HG02973 (cell line): Measurements from ENCODE around the gene CHORDC1.
"Not testable (repeated sequence)": the region's sequence is repeated elsewhere in the genome, so short reads cannot be mapped to it uniquely, and the experiment has no call there.

Source experiments
- ATAC-seq: cut with Tn5 transposase; IDR thresholded peaks from one replicate; pipeline ENCODE4 v1.9.1; 2021; ENCODE audit warnings: moderate library complexity; ENCODE audit not compliant: unreplicated experiment

The CHORDC1 gene

DNA sequence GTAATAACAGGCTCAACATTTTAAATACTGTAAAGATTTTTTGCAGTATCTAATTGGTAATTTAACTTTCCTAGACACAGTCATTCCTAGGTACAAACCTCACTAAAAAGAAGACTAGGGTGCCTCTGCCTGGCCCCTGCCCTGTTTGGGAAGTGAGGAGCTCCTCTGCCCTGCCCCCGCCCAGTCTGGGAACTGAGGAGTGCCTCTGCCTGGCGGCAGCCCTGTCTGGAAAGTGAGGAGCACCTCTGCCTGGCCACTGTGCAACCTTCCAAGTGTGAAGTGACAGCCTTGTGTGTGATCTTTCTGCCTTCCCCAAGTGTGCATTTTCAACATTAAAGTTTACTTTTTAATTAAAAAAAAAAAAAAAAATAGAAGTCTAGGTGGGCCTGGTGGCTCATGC lies 4.2 kb downstream of the CHORDC1 start:
- no peak for ATAC-seq

DNA sequence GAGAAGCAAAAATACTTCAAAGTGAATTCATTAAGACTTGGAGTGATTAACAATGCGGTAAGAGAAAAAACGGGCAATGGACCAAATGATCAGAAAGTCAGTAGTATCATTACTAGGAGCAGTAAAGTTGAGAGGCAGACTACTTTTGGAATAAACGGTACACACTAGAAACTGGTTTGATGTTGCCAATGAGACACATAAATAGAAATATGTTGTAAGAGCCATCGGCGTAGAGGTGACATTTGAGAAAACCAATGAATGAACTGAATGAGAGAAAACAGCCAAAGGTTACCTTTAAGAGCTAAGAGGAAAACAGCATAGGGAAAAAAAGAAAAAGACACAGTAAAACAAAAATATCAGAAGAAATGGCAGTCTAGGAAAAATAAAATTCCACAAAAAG lies 6.2 kb downstream of the CHORDC1 start:
- ATAC-seq: no peak

DNA sequence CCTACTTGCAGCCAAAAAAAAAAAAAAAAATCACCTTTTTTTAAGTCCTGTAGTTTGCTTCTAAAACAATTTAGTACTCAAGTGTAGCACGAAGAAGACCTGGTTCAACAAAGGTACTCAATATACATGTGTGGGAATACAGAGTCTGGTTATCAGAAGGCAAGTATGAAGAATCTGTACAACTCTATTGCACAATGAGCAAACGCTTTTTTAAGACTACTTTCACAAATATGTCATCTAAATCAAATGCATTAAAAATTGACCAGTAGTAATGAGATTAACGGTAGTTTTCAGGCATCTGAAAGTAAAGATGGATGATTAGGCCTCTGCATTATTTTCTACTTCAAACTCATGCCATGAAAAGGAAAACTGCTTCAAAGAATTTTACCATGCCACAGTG lies 9.5 kb downstream of the CHORDC1 start:
- no peak for ATAC-seq

DNA sequence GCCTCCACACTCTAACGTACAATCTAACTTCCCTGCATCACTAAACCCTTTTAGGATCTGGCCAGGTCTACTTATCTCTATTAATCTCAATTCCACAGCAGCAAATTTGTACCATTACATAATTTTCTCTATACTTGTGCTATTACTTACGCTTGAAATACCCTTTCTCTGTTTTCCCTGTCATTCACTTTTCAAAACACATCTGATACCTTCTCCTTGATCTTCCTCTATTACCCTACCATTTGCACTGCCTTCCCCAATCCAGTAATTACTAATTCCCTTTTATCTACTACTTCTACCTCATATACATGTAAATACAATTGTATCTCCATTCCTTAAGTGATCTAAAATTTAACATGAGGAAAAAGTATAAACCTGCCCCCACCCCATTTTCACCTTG lies 14.0 kb downstream of the CHORDC1 start:
- ATAC-seq: no peak

DNA sequence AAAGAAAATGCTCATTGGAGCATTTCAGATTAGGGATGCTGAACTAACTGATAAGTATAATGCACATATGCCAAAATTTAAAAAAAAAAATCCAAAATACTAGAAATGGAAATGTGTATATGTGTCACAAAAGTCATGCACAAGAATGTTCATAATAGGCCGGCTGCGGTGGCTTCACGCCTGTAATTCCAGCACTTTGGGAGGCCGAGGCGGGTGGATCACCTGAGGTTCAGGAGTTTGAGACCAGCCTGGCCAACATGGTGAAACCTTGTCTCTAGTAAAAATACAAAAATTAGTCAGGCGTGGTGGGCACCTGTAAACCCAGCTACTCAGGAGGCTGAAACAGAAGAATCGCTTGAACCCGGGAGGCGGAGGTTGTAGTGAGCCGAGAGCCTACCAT lies 14.9 kb downstream of the CHORDC1 start:
- ATAC-seq: not testable (repeated sequence)

DNA sequence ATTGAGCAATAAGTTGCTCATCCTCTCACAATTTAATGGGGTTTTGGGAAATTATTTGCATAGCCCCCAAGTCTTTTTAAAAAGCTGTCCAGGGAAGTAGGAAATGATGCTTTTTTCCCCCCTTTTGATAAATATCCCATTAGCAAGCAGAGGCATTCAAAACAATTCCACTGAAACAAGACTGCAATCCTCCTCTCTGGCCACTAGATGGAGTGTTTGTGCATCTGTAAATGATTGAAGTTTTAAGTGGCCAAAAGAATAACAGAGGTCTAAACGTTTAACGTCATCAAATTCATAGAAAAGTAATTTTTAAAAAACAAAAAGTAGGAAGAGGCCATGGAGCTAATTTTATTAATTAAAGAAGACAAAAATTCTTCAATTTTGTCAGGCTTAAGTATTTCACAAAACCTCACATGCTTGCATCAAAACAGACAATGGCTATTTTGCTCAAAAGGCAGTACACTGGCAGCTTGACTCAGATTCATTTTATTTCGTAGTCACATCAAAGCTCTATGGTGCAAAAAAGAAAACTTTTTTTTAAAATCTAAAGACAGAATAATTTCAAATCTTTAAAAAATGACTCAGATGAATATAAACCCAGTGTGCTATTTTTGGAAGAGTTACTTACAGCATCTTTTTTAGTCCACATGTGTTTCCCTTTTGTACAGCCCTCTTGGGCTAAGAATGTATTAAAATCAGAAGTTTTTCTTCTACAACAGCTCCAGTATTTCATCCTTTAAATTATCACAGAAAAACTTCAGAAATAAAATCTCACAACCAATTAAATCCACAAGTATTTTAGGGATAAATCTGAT lies 17.8 kb downstream of the CHORDC1 start:
- ATAC-seq: peak; percentile 70

DNA sequence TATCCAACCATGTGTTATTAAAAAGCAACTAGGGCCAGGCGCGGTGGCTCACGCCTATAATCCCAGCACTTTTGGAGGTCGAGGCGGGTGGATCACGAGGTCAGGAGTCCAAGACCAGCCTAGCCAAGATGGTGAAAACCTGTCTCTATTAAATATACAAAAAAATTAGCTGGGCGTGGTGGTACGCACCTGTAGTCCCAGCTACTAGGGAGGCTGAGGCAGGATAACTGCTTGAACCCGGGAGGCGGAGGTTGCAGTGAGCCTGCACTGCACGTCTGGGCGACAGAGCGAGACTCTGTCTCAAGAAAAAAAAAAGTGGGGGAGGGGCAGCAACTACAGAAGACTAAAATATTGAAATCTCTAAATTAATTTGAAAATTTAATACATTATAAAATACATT lies 18.4 kb downstream of the CHORDC1 start:
- ATAC-seq: no peak

DNA sequence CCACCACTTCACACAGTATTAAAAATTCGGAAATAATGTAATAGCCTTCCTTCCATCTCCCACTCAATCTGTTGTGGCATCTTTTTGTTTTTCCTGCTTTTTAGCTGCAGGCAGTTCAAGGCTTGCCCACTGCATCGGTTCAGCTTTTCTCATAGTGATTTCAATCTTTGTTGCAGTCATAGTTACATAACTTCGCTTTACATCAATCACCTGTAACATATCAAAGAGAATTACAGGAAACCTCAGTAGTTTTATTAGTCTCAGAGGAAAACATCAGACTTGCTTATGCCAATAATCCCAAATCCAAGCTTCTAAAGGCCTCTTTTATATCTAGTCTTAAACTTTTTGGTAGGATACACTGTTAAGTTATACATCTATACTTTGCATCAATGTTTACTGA lies 20.5 kb downstream of the CHORDC1 start:
- no peak for ATAC-seq

DNA sequence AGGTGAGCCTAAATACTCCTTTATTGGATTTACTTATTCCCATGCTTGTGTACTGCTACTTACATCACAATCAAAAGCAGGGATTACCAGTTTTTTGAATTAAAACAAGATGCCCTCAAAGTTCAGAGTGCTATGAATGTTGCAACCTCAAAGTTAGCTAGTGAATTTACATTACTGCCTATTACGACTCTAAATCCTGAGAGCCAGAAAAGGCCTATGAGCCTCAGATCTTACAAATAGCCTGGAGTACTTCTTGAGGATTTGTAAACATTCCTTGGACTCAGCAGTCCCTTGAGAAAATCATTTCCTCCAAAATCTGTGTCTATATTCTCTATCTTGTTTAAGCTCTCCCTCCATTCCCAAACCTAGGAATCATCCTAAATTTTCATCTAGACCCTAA lies 25.5 kb downstream of the CHORDC1 start:
- ATAC-seq: no peak

DNA sequence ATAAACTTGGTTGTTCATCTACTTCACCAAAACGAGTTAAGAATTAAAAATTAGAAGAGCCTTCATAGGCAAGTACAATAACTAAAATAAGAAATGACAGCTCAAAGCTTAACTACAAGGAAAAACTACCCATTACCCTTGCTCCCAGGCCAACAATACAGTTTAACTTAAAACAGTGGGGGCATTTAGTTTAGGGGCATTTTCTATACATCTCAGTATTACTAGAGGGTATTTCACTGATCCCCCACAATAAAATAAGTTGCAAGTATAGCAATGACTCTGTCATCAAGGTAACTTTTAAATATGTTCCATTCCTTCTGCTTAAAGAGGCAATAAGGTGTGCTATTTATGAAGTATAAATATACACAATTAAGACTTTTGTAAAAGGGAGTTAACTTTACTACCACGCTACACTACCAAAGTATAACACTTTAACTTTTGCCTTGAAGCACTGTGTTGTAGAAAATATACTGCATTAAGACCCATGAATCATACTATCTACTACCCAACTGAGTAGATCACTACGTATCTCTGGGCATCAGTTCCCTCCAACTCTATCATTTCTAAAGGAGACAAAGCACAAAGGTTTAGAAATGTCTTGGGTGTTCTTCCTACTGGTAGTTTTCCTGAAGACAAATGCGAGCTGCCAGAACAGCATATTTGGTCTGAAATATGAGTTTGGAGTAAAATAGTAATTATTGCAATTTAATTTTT lies 29.8 kb downstream of the CHORDC1 start:
- no peak for ATAC-seq

DNA sequence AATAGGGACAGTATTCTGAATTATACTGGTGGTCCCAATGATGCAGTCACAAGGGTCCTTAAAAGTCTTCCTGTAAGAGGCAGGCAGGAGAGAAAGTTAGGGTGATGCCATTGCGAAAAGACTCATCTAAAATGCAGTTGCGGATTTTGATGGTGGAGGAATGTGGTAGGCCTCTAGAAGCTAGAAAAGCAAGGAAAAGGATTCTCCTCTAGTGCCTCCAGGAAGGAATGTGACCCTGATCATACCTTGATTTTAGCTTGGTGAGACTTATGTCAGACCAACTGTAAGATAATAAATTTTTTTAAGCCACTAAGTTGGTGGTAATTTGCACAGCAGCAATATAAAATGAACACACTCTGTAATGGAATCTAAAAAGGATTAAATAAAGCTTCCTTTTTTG lies 33.8 kb downstream of the CHORDC1 start:
- no peak for ATAC-seq

DNA sequence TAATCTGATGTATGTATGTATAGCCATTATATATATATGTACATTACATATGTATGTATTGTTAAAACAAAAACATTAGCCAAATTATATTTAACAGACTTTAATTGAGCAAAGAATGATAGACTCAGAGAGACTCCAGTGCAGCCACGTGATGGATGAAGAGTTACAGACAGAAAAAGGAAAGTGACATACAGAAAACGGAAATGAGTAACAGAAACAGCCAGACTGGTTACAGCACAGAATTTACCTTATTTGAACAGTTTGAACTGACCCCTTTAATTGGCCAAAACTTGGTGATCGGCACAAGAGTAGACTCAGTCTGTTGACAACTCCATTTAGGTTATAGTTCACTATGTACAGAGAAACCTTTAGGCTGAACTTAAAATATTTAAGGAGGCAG lies 35.0 kb downstream of the CHORDC1 start:
- ATAC-seq: no peak

DNA sequence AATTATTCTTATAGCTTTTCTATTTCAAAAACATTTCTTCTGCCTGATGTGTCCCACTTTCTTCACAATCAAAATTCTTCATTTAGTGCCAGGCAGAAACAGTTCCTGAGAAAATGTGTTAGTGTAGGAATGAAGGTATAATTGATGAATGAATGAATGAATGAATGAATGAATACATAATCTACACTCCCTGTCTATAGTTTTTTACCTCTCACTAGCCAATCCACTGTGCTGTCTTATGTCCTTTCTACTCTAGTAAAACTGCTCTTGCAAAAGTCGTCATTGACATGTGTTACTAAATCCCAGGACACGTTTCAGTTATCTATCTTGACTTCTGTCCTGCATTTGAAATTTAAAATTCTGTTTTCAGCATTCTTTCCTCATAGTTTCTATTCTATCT lies 42.9 kb downstream of the CHORDC1 start:
- ATAC-seq: no peak

DNA sequence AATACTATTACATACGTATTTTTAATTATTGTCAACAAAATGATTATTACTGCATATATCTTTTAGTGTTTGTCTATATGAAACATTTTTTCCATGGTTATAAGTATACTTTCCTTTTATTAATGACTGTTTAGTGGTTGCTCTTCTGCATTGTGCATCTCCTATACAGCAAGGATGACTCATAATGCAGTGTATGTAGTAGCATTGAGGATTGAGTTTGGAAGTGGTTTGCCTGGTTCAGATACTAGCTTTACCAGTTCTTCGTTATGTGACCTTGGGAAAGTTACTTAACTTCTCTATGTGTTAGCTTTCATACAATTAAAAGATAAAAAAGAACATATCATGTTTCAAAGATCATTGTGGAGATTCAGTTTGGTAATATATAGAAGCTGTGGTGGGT lies 44.1 kb downstream of the CHORDC1 start:
- ATAC-seq: no peak

DNA sequence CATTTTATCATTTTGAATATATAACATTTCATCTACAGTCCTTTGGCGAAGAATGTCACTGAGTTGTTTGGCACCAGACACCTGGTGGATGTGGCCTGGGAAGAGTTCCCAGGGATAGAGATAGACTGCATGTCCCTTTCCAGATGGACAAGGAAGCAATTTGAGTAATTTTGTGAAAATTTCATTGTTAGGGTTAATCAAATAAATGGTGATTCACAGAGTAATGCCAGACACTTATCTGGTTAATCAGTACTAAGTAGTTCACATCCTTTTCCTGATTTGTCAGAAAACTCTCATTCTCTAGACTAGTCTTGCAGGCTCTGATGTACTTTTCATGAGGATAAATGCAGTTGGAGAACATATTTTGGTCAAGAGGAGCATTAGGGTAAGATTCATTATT lies 46.8 kb downstream of the CHORDC1 start:
- ATAC-seq: no peak

DNA sequence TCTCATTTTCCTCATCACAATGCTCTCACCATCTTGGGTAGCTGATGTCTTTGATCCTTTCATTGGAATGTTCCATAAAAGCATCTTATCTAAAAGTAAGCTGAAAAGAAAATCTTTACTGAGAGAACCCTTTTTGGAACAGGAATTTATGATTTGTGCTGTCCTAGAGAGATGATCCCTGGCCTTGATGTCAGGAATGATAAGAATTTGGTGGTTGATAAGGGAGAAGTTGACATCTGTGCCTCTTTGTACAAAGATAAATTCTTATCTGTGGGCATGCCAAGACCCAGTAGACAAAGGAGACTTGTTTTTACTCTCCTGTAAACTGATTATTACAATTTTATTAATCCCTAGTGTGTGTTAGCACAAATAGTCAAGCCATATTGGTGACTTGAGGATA lies 51.5 kb downstream of the CHORDC1 start:
- ATAC-seq: no peak

DNA sequence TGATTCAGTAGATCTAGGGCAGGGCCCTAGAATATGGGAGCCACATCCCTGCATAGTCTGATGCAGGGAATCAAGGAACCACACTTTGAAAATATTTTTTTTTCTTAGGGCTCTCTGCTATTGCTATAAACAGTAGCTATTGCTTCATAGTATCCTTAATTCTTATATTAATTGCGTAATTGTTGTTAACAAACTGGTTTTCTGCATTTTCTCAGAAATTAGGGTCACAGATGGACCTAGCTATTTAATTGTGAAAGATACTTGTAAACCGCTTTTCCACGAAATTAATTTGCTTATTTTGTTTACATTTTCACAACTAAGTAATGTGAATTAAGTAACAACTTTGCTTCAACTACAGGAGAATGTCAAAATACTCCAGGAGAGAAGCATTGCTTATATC lies 54.3 kb downstream of the CHORDC1 start:
- ATAC-seq: no peak

DNA sequence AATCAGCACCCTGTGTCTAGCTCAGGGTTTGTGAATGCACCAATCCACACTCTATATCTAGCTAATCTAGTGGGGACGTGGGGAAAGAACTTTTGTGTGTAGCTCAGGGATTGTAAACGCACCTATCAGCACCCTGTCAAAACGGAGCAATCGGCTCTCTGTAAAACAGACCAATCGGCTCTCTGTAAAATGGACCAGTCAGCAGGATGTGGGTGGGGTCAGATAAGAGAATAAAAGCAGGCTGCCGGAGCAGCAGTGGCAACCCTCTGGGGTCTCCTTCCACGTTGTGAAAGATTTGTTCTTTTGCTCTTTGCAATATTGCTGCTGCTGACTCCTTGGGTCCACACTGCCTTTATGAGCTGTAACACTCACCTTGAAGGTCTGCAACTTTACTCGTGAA lies 55.1 kb downstream of the CHORDC1 start:
- ATAC-seq: not testable (repeated sequence)

DNA sequence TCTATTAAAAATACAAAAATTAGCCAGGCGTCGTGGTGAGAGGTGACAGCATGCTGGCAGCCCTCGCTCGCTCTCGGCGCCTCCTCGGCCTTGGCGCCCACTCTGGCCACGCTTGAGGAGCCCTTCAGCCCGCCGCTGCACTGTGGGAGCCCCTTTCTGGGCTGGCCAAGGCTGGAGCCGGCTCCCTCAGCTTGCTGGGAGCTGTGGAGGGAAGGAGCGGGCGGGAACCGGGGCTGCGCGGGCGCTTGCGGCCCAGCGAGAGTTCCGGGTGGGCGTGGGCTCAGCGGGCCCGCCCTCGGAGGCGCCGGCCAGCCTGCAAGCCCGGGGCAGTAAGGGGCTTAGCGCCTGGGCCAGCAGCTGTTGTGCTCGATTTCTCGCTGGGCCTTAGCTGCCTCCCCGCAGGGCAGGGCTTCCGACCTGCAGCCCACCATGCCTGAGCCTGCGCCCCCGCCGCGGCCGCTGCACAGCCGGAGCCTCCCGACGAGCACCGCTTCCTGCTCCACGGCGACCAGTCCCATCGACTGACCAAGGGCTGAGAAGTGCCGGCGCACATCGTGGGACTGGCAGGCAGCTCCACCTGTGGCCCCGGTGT lies 55.8 kb downstream of the CHORDC1 start:
- not testable (repeated sequence) for ATAC-seq
